Kidney (tissue), 14 donors: Measurements from ENCODE around the gene CTRL. TPM values are rescaled to one million over a fixed set of nuclear protein-coding genes. Genes with fewer than 3 reads are reported as not detected.

Experiments used
- DNase-seq, 5 donors: peaks; one replicate each; pipeline ENCODE4 v3.0.0-alpha.2; 2013 to 2020
- FAIRE-seq: peaks from 2 replicates; lab custom pipeline; 2012; peaks lifted over from hg19 to GRCh38; lab: Jason Lieb, UNC
- H3K27ac ChIP-seq, 2 donors: one replicate each; pipeline ENCODE4 v1.7.0; 2013; ENCODE audit warnings: low read depth in 2 of 2, low read length in 2 of 2, inconsistent platforms in 1 of 2
- H3K27me3 ChIP-seq: one replicate; pipeline ENCODE4 v1.7.1; 2013; ENCODE audit warnings: low read length, inconsistent platforms; ENCODE audit not compliant: control insufficient read depth, insufficient read depth
- H3K36me3 ChIP-seq, 3 donors: one replicate each; pipeline versions ENCODE4 v1.7.0 to v1.7.1; 2013; ENCODE audit warnings: low read length in 3 of 3, control low read depth in 1 of 3, inconsistent platforms in 1 of 3; ENCODE audit not compliant: insufficient read depth in 3 of 3, control insufficient read depth in 2 of 3
- H3K4me1 ChIP-seq, 3 donors: one replicate each; pipeline versions ENCODE4 v1.7.0 to v1.7.1; 2013; ENCODE audit warnings: low read length in 3 of 3, inconsistent platforms in 1 of 3, low read depth in 1 of 3; ENCODE audit not compliant: control insufficient read depth in 2 of 3, insufficient read depth in 2 of 3
- H3K4me3 ChIP-seq, 3 donors: one replicate each; pipeline versions ENCODE4 v1.7.0 to v1.8.1; 2013; ENCODE audit warnings: low read length in 3 of 3, control low read depth in 1 of 3, inconsistent platforms in 1 of 3
- H3K9ac ChIP-seq, 3 donors: one replicate each; pipeline versions ENCODE4 v1.7.0 to v1.7.1; 2013; ENCODE audit warnings: low read length in 3 of 3, control low read depth in 1 of 3, inconsistent platforms in 1 of 3
- H3K9me3 ChIP-seq, 3 donors: one replicate each; pipeline versions ENCODE4 v1.7.0 to v1.7.1; 2013; ENCODE audit warnings: low read length in 3 of 3, control low read depth in 1 of 3, inconsistent platforms in 1 of 3; ENCODE audit not compliant: control insufficient read depth in 2 of 3, insufficient read depth in 1 of 3
- CTCF ChIP-seq: IDR thresholded peaks from 3 replicates; pipeline ENCODE4 v1.5.1; 2012; ENCODE audit warnings: mild to moderate bottlenecking, moderate library complexity, borderline replicate concordance; ENCODE audit not compliant: insufficient read depth; ENCODE audit errors: extremely low read depth
- intact Hi-C: fragments of 100-400 bp; cut with DNase I; formaldehyde crosslinking; loops from one replicate; pipeline ENCODE4 v1.11.1; 2022
- polyA plus RNA-seq: library from polyadenylated mRNA; stranded (reverse); fragments of 350-450 nt; fragmentation: Illumina TruSeq; extraction: RNeasy Lipid Tissue Mini Kit (QIAGEN cat#74804); gene quantifications from one replicate; pipeline ENCODE4 v1.2.3, GENCODE V29; 2014; ENCODE audit warnings: low read depth, low replicate concordance; ENCODE audit not compliant: insufficient read depth
- total RNA-seq: library from RNA; stranded (reverse); fragmentation: NEBNext Ultra II Directional; extraction: Animal tissue kit (Norgen Biotek cat#: 25700); gene quantifications from one replicate; pipeline ENCODE4 v1.2.1, GENCODE V29; 2021
- donor health status: control.
- donor health status: control.
- donor health status: control.
- donor health status: control.
- donor health status: control.
- donor health status: DM: yes; HTN: yes; CAD: no.
- donor health status: Normal renal cell carcinoma (clear cell type).

The CTRL gene
- total and polyA plus RNA-seq, 2 donors from 2014 or later, result 0.69 TPM; not detected in 1

GRCh38 chr16:67930678-67931211 lies 917 bp downstream of the CTRL start:
- Histone ChIP-seq H3K27me3 (no peaks in the 10 kb centered on the region), H3K27ac (no peak overlapping the region), H3K9ac (no peak overlapping the region), H3K36me3 (peaks cover 0 to 11% (median 2%) of the 10 kb centered on the region in 3 donors), H3K4me3 (no peak overlapping the region), H3K9me3 (no peaks in the 10 kb centered on the region), H3K4me1 (peaks cover 0 to 17% (median 5%) of the 10 kb centered on the region in 3 donors)
- intact Hi-C loops, result no loop called here
- DNase-seq, result no peak
- no peak for TF ChIP-seq CTCF
- FAIRE-seq, result no peak

GRCh38 chr16:67930191-67930590 lies 1.5 kb downstream of the CTRL start:
- TF ChIP-seq CTCF, result no peak
- peaks cover 0 to 11% (median 2%) of the 10 kb centered on the region in 3 donors for H3K36me3 ChIP-seq
- intact Hi-C loops, result no loop called here
- H3K27me3 ChIP-seq, result no peaks in the 10 kb centered on the region
- H3K4me3 ChIP-seq, result no peak overlapping the region
- no peak overlapping the region for H3K9ac ChIP-seq
- H3K27ac ChIP-seq, result no peak overlapping the region
- no peaks in the 10 kb centered on the region for H3K9me3 ChIP-seq
- peaks cover 0 to 13% (median 5%) of the 10 kb centered on the region in 3 donors for H3K4me1 ChIP-seq
- FAIRE-seq (no peak), DNase-seq (no peak)

- H3K4me3 ChIP-seq, result no peak overlapping the region
- peaks cover 0 to 11% (median 0%) of the 10 kb centered on the region in 3 donors for H3K36me3 ChIP-seq
- peak; percentile 85 for TF ChIP-seq CTCF
- no peak overlapping the region for H3K27ac ChIP-seq
- intact Hi-C loops, result loop anchor here (10.0 kb wide), 2 partner anchors 114 to 254 kb away; no protein-coding TSS in a partner anchor
- no peak overlapping the region for H3K9ac ChIP-seq
- H3K9me3 ChIP-seq, result no peaks in the 10 kb centered on the region
- DNase-seq (peak; percentile 67 to 89 (median 77)), FAIRE-seq (no peak)
- no peaks in the 10 kb centered on the region for H3K27me3 ChIP-seq
- peaks cover 0 to 6% (median 0%) of the 10 kb centered on the region in 3 donors for H3K4me1 ChIP-seq
Measured at GRCh38 chr16:67928561-67929364, 2.9 kb downstream of the CTRL start.
